Activated CD4-positive, alpha-beta memory T cell treated with anti-CD3 and anti-CD28 coated beads for 36 hours (primary cell): ENCODE results near the gene PDE4B. TPM values are rescaled to one million over a fixed set of nuclear protein-coding genes. Genes with fewer than 3 reads are reported as not detected.

Experiments used
- CTCF ChIA-PET: fragments of 350-600 bp; sonication (Branson Sonifier 250); formaldehyde crosslinking; loops from one replicate; lab custom pipeline; 2021; ENCODE audit warnings: antibody characterized with exemption, inconsistent platforms; lab: Charles Lee
- POLR2A ChIA-PET: fragments of 350-600 bp; sonication (Branson Sonifier 250); formaldehyde crosslinking; loops from one replicate; lab custom pipeline; 2021; ENCODE audit warnings: antibody characterized with exemption; lab: Charles Lee
- DNase-seq: peaks from one replicate; pipeline ENCODE4 v3.0.0-alpha.2; 2020
- H3K27ac Mint-ChIP-seq: one replicate; pipeline ENCODE4 v1.8.0; 2021; ENCODE audit warnings: mixed read lengths
- H3K27me3 Mint-ChIP-seq: one replicate; pipeline ENCODE4 v1.8.0; 2021; ENCODE audit warnings: mixed read lengths
- H3K36me3 Mint-ChIP-seq: one replicate; pipeline ENCODE4 v1.8.0; 2021; ENCODE audit warnings: mixed read lengths
- H3K4me1 Mint-ChIP-seq: one replicate; pipeline ENCODE4 v1.8.0; 2021; ENCODE audit warnings: low read depth, mixed read lengths
- H3K4me3 Mint-ChIP-seq: one replicate; pipeline ENCODE4 v1.8.0; 2021; ENCODE audit warnings: mild to moderate bottlenecking, mixed read lengths
- H3K9me3 Mint-ChIP-seq: one replicate; pipeline ENCODE4 v1.8.0; 2021; ENCODE audit warnings: mixed read lengths
- intact Hi-C: fragments of 100-400 bp; cut with micrococcal nuclease; formaldehyde crosslinking; loops from one replicate; pipeline ENCODE4 v1.15.1; 2023
- total RNA-seq, 2 experiments: library from RNA; stranded (reverse); gene quantifications; one replicate each; pipeline ENCODE4 v1.2.3, GENCODE V29; 2021

The PDE4B gene
- total RNA-seq, 2 experiments from 2014 or later: 34.7 to 38.3 TPM

DNA sequence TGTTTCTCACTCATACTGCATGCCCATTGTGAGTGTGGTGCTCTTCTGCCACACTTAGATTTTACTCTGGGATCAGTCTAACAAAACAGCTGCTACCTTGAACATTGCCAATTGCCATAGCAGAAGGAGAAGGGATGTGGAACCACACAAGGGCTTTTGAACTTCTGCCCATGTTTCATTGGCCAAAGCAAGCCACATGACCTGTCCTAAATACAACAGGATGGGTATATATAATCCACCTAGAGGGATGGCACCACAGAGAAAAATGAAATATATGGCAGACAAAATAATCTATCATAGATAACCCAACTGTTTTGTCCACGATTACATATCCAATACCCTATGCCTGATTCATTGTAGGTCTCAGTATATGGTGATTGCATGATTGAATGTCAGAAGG lies 26.3 kb downstream of the PDE4B start:
- ChIA-PET CTCF (no interaction called here), POLR2A (no interaction called here)
- Mint-ChIP-seq H3K4me3 (no peak overlapping the region), H3K27me3 (peaks cover 9% of the 10 kb centered on the region), H3K27ac (no peak overlapping the region), H3K36me3 (no peaks in the 10 kb centered on the region), H3K4me1 (no peaks in the 10 kb centered on the region), H3K9me3 (no peaks in the 10 kb centered on the region)
- no peak for DNase-seq
- intact Hi-C loops: no loop called here

GRCh38 chr1:65820983-65821382 lies 28.3 kb downstream of the PDE4B start:
- POLR2A ChIA-PET: no interaction called here
- H3K27ac Mint-ChIP-seq: no peak overlapping the region
- no peak overlapping the region for H3K4me3 Mint-ChIP-seq
- H3K4me1 Mint-ChIP-seq: no peaks in the 10 kb centered on the region
- peaks cover 13% of the 10 kb centered on the region for H3K27me3 Mint-ChIP-seq
- DNase-seq: no peak
- CTCF ChIA-PET: no interaction called here
- no peaks in the 10 kb centered on the region for H3K9me3 Mint-ChIP-seq
- intact Hi-C loops: no loop called here
- no peaks in the 10 kb centered on the region for H3K36me3 Mint-ChIP-seq

GRCh38 chr1:65821386-65821785 lies 28.7 kb downstream of the PDE4B start:
- POLR2A ChIA-PET: no interaction called here
- Mint-ChIP-seq H3K27ac (no peak overlapping the region), H3K27me3 (peaks cover 14% of the 10 kb centered on the region), H3K36me3 (no peaks in the 10 kb centered on the region), H3K4me1 (no peaks in the 10 kb centered on the region), H3K9me3 (no peaks in the 10 kb centered on the region), H3K4me3 (no peak overlapping the region)
- CTCF ChIA-PET: no interaction called here
- DNase-seq: no peak
- intact Hi-C loops: no loop called here

DNA sequence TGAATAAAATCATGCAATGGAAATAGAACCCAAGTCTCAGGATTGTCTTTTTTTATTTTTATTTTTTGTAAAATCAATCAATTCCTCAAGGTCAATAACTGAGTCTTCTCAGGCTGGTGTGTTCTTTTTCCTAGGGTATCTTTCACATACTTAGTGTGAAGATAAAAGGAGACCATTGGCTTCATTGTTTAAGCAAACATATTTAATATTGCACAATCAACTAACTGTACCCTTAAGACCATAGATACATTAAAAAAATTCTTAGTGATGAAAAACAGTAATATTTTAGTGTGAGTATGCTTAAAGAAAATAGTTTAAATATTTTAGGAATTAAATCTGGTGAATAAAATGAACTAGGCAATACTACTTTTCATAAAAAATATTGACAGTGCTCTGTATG lies 31.4 kb downstream of the PDE4B start:
- ChIA-PET CTCF (no interaction called here), POLR2A (no interaction called here)
- Mint-ChIP-seq H3K4me3 (no peak overlapping the region), H3K4me1 (no peaks in the 10 kb centered on the region), H3K27ac (no peak overlapping the region), H3K9me3 (no peaks in the 10 kb centered on the region), H3K36me3 (no peaks in the 10 kb centered on the region), H3K27me3 (peaks cover 19% of the 10 kb centered on the region)
- intact Hi-C loops: no loop called here
- no peak for DNase-seq

DNA sequence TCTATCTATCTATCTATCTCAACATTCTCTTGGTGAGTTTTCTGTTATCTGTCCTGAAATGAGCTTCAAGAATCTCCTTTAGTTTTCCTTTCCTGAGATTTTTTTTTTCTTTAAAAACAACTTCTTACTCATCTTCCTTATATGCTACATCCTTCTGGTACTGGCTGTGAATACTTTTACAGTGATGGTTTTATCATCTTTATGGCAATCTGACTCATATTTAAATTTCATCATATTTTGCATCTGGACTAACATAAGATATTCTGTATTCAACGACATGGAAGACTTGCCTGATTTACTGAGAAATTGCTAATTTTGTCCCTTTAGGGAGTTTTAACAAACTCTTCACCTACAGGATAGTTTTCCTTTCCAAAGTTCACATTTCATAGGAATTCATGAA lies 33.0 kb downstream of the PDE4B start:
- no peaks in the 10 kb centered on the region for H3K9me3 Mint-ChIP-seq
- no peak for DNase-seq
- intact Hi-C loops: no loop called here
- peaks cover 19% of the 10 kb centered on the region for H3K27me3 Mint-ChIP-seq
- no peak overlapping the region for H3K4me3 Mint-ChIP-seq
- CTCF ChIA-PET: no interaction called here
- POLR2A ChIA-PET: no interaction called here
- H3K27ac Mint-ChIP-seq: no peak overlapping the region
- H3K4me1 Mint-ChIP-seq: peaks cover 3% of the 10 kb centered on the region
- H3K36me3 Mint-ChIP-seq: no peaks in the 10 kb centered on the region

DNA sequence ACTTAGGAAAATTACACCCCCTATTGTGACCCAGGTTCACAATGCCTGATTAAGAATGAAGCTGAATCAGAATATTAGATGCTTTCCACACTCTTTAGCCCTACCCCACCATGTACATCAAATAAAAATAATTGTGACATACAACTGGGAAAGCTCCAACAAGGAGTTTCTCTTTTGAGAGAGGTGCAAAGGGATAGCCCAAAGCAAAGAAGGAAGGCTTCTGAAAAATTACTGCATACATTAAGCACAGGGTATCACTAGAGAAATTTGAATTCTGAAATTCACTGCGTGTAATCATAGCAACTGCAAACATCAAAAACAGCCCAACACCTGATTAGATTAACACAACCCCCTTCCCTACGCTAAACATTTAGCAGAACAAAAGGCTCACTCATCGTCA lies 34.1 kb downstream of the PDE4B start:
- Mint-ChIP-seq H3K4me1 (peaks cover 3% of the 10 kb centered on the region), H3K9me3 (no peaks in the 10 kb centered on the region), H3K36me3 (no peaks in the 10 kb centered on the region), H3K4me3 (no peak overlapping the region), H3K27me3 (peaks cover 19% of the 10 kb centered on the region), H3K27ac (no peak overlapping the region)
- POLR2A ChIA-PET: no interaction called here
- no peak for DNase-seq
- intact Hi-C loops: no loop called here
- CTCF ChIA-PET: no interaction called here

GRCh38 chr1:65827346-65827745 lies 34.7 kb downstream of the PDE4B start:
- POLR2A ChIA-PET: no interaction called here
- Mint-ChIP-seq H3K9me3 (no peaks in the 10 kb centered on the region), H3K27ac (no peak overlapping the region), H3K36me3 (no peaks in the 10 kb centered on the region), H3K4me1 (peaks cover 3% of the 10 kb centered on the region), H3K4me3 (no peak overlapping the region), H3K27me3 (peaks cover 19% of the 10 kb centered on the region)
- CTCF ChIA-PET: no interaction called here
- DNase-seq: no peak
- intact Hi-C loops: no loop called here

GRCh38 chr1:65830306-65830705 lies 37.6 kb downstream of the PDE4B start:
- Mint-ChIP-seq H3K4me1 (peaks cover 3% of the 10 kb centered on the region), H3K4me3 (no peak overlapping the region), H3K27ac (no peak overlapping the region), H3K9me3 (no peaks in the 10 kb centered on the region), H3K36me3 (no peaks in the 10 kb centered on the region), H3K27me3 (peaks cover 13% of the 10 kb centered on the region)
- no peak for DNase-seq
- ChIA-PET POLR2A (no interaction called here), CTCF (interaction anchor here (0.8 kb wide), 1 partner anchor 413 kb away, joined by 3 read pairs; no protein-coding TSS in a partner anchor)
- intact Hi-C loops: loop anchor here (1.0 kb wide), 1 partner anchor 18 kb away; no protein-coding TSS in a partner anchor

DNA sequence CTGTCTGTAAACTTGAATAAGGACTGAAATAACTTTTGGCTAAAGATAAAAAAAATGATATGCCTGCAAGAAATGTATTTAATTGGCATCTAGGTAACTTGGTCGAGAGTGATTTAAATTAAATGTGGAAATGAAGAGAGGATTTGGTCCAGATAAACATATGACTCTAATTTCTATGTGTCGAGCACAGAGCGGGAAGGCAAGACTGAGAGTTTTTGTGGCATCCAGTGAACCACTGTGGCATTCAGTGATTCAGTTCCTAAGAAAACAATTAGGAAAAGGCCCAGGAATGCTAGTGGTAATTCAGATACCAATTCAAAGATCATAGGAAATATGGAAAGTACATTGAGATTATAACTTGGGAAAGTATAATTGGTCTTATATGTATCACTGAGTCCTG lies 39.6 kb downstream of the PDE4B start:
- H3K27ac Mint-ChIP-seq: no peak overlapping the region
- H3K4me3 Mint-ChIP-seq: no peak overlapping the region
- ChIA-PET POLR2A (no interaction called here), CTCF (no interaction called here)
- H3K4me1 Mint-ChIP-seq: peaks cover 3% of the 10 kb centered on the region
- no peaks in the 10 kb centered on the region for H3K36me3 Mint-ChIP-seq
- H3K9me3 Mint-ChIP-seq: no peaks in the 10 kb centered on the region
- no peak for DNase-seq
- intact Hi-C loops: no loop called here
- peaks cover 6% of the 10 kb centered on the region for H3K27me3 Mint-ChIP-seq

DNA sequence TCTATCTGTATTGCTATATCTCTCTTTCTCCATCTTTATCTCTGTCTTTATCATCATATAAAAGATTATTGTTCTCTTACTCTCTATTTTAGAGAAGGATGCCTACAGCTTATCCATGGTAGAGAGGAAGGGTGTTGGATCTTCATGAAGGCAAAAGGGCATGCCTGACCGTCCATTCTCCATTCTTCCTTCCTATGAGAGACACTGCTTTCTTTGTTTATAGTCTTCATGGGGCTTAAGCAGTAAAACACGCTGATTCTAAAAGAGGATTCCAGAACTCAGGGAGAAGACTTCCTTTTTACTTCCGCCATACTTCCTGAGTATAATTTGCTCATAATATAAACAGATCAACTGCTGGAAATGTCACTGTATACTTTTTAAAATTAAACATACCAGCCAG lies 44.0 kb downstream of the PDE4B start:
- Mint-ChIP-seq H3K9me3 (no peaks in the 10 kb centered on the region), H3K36me3 (no peaks in the 10 kb centered on the region), H3K4me1 (no peaks in the 10 kb centered on the region), H3K4me3 (no peak overlapping the region), H3K27ac (no peak overlapping the region), H3K27me3 (peaks cover 3% of the 10 kb centered on the region)
- intact Hi-C loops: no loop called here
- DNase-seq: no peak
- ChIA-PET CTCF (no interaction called here), POLR2A (no interaction called here)

- ChIA-PET CTCF (no interaction called here), POLR2A (no interaction called here)
- Mint-ChIP-seq H3K4me1 (no peaks in the 10 kb centered on the region), H3K4me3 (no peak overlapping the region), H3K36me3 (no peaks in the 10 kb centered on the region), H3K27me3 (peaks cover 3% of the 10 kb centered on the region), H3K9me3 (no peaks in the 10 kb centered on the region), H3K27ac (no peak overlapping the region)
- DNase-seq: no peak
- intact Hi-C loops: no loop called here
These were observed 48.0 kb downstream of the PDE4B start for GRCh38 chr1:65840683-65841082.

DNA sequence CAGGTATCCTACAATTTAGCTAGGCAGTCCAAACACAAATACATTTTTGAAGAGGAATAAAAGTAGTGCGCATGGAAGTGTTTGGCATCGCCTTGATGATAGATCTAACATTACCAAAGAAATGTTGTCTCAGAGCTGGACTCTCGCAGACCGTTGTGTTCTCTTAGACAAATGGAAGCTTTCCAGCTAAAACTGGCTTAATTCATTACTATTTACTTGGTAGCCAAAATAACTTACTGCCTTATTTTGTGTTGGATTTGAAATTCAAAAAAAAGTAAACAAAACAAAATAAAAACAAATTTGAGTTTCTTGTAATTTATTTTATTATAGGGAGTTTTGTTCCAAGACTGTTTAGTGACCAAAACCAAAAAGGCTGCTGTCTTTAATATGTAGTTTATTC lies 51.6 kb downstream of the PDE4B start:
- H3K4me3 Mint-ChIP-seq: no peak overlapping the region
- peaks cover 8% of the 10 kb centered on the region for H3K9me3 Mint-ChIP-seq
- ChIA-PET CTCF (no interaction called here), POLR2A (no interaction called here)
- no peak overlapping the region for H3K27ac Mint-ChIP-seq
- no peak for DNase-seq
- H3K4me1 Mint-ChIP-seq: no peaks in the 10 kb centered on the region
- intact Hi-C loops: no loop called here
- peaks cover 1% of the 10 kb centered on the region for H3K27me3 Mint-ChIP-seq
- no peaks in the 10 kb centered on the region for H3K36me3 Mint-ChIP-seq

DNA sequence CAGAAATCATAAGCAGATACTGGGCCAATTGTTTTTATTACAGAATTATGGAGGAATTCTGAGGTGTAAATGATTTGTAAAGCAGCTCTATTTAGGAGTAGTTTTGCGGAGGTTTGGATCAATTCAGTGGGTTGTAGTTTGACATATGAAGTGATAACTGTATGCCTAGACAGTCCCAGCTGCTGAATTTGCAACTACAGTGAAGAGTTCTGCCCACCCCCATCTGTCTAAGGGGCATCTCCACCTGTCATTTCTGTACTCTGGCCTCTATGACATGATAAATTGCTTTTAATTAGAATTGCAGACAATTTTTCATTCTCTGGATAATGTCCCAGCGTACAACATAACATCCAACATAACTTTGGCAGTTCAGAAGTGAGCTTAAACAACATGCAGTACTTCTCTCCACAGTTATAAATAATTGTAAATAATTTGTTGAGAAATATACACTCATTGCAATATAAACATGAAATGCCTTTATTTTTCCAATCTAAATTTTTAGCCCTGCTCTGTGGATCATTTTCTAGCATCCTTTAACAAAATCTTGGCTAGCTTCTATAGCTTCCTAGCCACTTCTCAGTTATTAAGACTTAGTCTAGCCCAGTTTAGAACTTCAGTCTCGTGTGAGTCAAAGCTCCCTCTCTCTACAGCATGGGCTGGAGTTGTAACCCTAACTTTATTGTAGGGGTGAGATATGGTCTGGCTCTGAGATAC lies 52.3 kb downstream of the PDE4B start:
- intact Hi-C loops: no loop called here
- Mint-ChIP-seq H3K4me1 (no peaks in the 10 kb centered on the region), H3K27ac (no peak overlapping the region), H3K36me3 (no peaks in the 10 kb centered on the region), H3K4me3 (no peak overlapping the region), H3K9me3 (peaks cover 13% of the 10 kb centered on the region), H3K27me3 (no peaks in the 10 kb centered on the region)
- DNase-seq: no peak
- ChIA-PET POLR2A (interaction anchor here (0.7 kb wide), 1 partner anchor 53 kb away, joined by 3 read pairs; no protein-coding TSS in a partner anchor), CTCF (no interaction called here)
